Astrocyte of the cerebellum (primary cell): ENCODE measurements around the gene PKD1L1.

Experiments used
- DNase-seq: peaks from one replicate; pipeline ENCODE4 v3.0.0-alpha.2; 2011; ENCODE audit warnings: low read depth
- H3K4me3 ChIP-seq: 2 replicates; pipeline ENCODE4 v1.5.1; 2011; ENCODE audit warnings: mild to moderate bottlenecking, low read depth, low read length, moderate library complexity
- CTCF ChIP-seq: IDR thresholded peaks from 2 replicates; pipeline ENCODE4 v1.5.1; 2012; ENCODE audit warnings: low read length, low read depth, moderate library complexity, mild to moderate bottlenecking; ENCODE audit errors: missing control alignments
- in situ Hi-C: cut with HindIII; loops from 2 replicates; pipeline ENCODE4 v1.10.0; 2017; ENCODE audit warnings: low sequenced_read_pairs

Gene PKD1L1

DNA sequence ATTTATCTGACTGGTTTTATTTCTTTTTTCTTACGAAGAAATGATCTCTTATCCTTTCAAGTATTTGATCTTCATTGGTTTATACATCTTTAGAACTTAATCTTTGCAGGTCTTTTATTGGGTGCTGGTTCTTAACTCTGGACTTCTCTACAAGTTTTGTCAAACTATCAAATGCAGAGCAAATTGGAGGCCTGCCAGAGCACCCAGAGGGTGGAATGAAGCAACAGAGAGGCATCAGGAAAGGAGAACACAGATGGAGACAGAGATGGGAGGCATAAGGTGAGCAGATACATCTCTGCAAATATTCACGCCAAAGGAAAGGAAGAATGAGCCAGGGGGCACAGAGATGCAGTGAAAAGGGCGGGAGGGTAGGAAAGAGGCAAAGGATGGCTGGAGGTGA is 130.3 kb downstream of the PKD1L1 start:
- no peak for TF ChIP-seq CTCF
- DNase-seq: no peak
- in situ Hi-C loops: no loop called here
- no peak overlapping the region for H3K4me3 ChIP-seq

DNA sequence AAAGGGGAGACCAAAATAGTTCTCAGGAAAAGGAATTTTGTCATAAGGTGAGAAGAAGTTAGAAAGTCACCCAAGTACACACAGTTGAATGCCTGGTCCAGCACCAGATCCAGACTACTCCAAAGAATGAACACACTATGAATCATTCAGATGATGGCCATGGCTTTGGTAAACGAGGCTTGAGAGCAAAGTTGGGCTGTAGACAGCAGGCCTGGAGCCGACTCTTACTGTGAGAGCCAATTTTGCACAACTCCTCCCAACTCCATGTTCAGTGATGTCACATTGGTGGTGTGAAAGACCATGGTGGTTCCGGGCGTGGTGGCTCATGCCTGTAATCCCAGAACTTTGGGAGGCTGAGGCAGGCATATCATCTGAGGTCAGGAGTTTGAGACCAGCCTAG is 131.6 kb downstream of the PKD1L1 start:
- in situ Hi-C loops: no loop called here
- no peak for TF ChIP-seq CTCF
- H3K4me3 ChIP-seq: no peak overlapping the region
- DNase-seq: no peak

DNA sequence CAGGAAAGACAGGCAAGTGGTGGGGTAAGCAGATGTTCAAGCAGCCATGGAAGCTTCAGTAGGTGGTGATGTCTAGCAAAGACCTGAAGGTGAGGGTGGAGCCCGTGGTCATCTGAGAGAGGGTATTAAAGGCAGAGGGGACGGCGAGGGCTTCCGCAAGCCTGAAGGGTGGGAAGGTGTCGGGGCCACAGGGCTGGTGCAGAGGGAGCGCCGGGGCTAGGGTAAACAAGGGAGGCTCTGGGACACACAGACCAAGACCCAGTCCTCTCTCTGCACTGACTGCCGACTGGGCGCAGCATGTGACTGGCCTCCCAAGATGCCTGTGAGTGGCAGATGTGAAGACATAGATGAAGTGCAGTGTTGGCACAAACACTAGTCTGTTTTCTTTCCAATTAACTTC is 132.4 kb downstream of the PKD1L1 start:
- no peak for DNase-seq
- no peak overlapping the region for H3K4me3 ChIP-seq
- in situ Hi-C loops: no loop called here
- no peak for TF ChIP-seq CTCF

- no peak overlapping the region for H3K4me3 ChIP-seq
- DNase-seq: no peak
- TF ChIP-seq CTCF: no peak
- in situ Hi-C loops: no loop called here
Observed at GRCh38 chr7:47814905-47815613, 133.2 kb downstream of the PKD1L1 start.

- TF ChIP-seq CTCF: no peak
- in situ Hi-C loops: no loop called here
- H3K4me3 ChIP-seq: no peak overlapping the region
- DNase-seq: no peak
Observed at GRCh38 chr7:47813620-47814260, 134.5 kb downstream of the PKD1L1 start.

DNA sequence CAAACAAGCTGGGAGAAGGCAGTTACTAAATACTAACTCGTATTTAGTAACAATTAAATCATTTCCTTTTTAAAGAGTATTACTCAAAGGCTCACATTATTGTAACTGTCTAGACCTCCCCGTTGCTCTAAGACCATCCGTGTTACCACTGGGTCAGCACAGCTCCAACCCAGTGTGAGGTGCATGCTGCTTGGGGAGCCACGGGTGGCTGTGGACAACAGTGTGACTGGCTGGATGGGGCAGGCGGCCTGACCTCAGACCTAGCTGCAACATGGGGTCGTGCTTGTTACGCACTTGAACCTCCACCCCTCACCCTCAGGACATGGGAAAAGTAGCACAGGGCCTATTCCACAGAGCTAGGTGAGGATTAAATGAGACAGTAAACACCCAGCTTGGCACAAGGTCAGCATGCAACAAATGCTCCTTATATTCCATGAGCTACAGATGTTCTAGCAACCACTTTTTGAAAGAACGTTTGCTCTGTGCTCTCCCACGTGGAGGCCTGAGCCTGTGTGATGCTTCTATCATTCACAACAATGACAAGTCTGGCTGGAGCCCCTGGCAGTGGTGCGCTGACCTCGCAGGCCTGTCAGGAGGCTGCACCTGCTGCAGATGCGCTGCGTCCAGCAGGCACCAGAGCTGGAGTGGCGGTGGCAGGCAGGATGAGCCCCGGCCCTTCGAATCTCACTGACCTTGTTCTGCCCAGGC is 135.7 kb downstream of the PKD1L1 start:
- H3K4me3 ChIP-seq: no peak overlapping the region
- DNase-seq: no peak
- in situ Hi-C loops: no loop called here
- no peak for TF ChIP-seq CTCF
